SK-N-SH treated with all-trans-retinoic acid at 6 μM for 48 hours (cell line): ENCODE measurements around the gene CLEC5A.

Source experiments
- ATAC-seq: fragments of 200-7000 bp; cut with Tn5 transposase; 3 replicates; pipeline ENCODE4 v1.9.1; 2020; ENCODE audit warnings: mild to moderate bottlenecking, moderate library complexity
- ARNTL ChIP-seq: fragments of 450-650 bp; formaldehyde crosslinking; IDR thresholded peaks from 2 replicates; pipeline ENCODE4 v1.5.0; 2020; ENCODE audit warnings: low read depth, mild to moderate bottlenecking, moderate library complexity, borderline replicate concordance
- BACH2 ChIP-seq: fragments of 250-450 bp; sonication (Bioruptor Pico); IDR thresholded peaks from 2 replicates; pipeline ENCODE4 v1.9.0; 2021; ENCODE audit warnings: mild to moderate bottlenecking, borderline replicate concordance
- CSDC2 ChIP-seq: fragments of 250-450 bp; sonication (Bioruptor Pico); IDR thresholded peaks from 2 replicates; pipeline ENCODE4 v1.5.0; 2020; ENCODE audit warnings: mild to moderate bottlenecking, moderate library complexity
- ESRRG ChIP-seq: fragments of 250-450 bp; sonication (Bioruptor Pico); IDR thresholded peaks from 2 replicates; pipeline ENCODE4 v1.6.1; 2021; ENCODE audit warnings: mild to moderate bottlenecking
- GLIS3 ChIP-seq: fragments of 250-450 bp; sonication (Bioruptor Pico); IDR thresholded peaks from 2 replicates; pipeline ENCODE4 v1.5.0; 2020; ENCODE audit warnings: mild to moderate bottlenecking, moderate library complexity
- ISL1 ChIP-seq: fragments of 250-450 bp; sonication (Bioruptor Pico); IDR thresholded peaks from 2 replicates; pipeline ENCODE4 v2.1.2; 2022; ENCODE audit warnings: mild to moderate bottlenecking, moderate library complexity
- OSR1 ChIP-seq: fragments of 250-450 bp; sonication (Bioruptor Pico); IDR thresholded peaks from 2 replicates; pipeline ENCODE4 v1.8.0; 2022; ENCODE audit warnings: moderate library complexity, mild to moderate bottlenecking, inconsistent platforms
- PATZ1 ChIP-seq: fragments of 250-450 bp; sonication (Bioruptor Pico); IDR thresholded peaks from 2 replicates; pipeline ENCODE4 v1.8.0; 2020; ENCODE audit warnings: mild to moderate bottlenecking, moderate library complexity, borderline replicate concordance
- POU6F1 ChIP-seq: fragments of 250-450 bp; sonication (Bioruptor Pico); IDR thresholded peaks from 2 replicates; pipeline ENCODE4 v1.8.0; 2021; ENCODE audit warnings: low read depth, mild to moderate bottlenecking, moderate library complexity, borderline replicate concordance
- RARB ChIP-seq: fragments of 250-450 bp; sonication (Bioruptor Pico); IDR thresholded peaks from 2 replicates; pipeline ENCODE4 v1.8.0; 2021; ENCODE audit warnings: mild to moderate bottlenecking, moderate library complexity
- SNAI2 ChIP-seq: fragments of 250-450 bp; sonication (Bioruptor Pico); IDR thresholded peaks from 2 replicates; pipeline ENCODE4 v1.5.0; 2020; ENCODE audit warnings: mild to moderate bottlenecking, moderate library complexity
- TCF4 ChIP-seq: fragments of 250-450 bp; sonication (Bioruptor Pico); IDR thresholded peaks from 2 replicates; pipeline ENCODE4 v1.8.0; 2021; ENCODE audit warnings: mild to moderate bottlenecking, moderate library complexity, borderline replicate concordance
- TOX ChIP-seq: fragments of 250-450 bp; sonication (Bioruptor Pico); IDR thresholded peaks from 2 replicates; pipeline ENCODE4 v1.8.0; 2021; ENCODE audit warnings: mild to moderate bottlenecking, moderate library complexity, borderline replicate concordance
- ZC3H10 ChIP-seq: fragments of 250-450 bp; sonication (Bioruptor Pico); IDR thresholded peaks from 2 replicates; pipeline ENCODE4 v1.5.1; 2021; ENCODE audit warnings: mild to moderate bottlenecking, moderate library complexity
- ZFP3 ChIP-seq: fragments of 250-450 bp; sonication (Bioruptor Pico); IDR thresholded peaks from 2 replicates; pipeline ENCODE4 v1.5.0; 2020; ENCODE audit warnings: mild to moderate bottlenecking, moderate library complexity
- ZFP30 ChIP-seq: fragments of 450-650 bp; formaldehyde crosslinking; IDR thresholded peaks from 2 replicates; pipeline ENCODE4 v1.5.0; 2022; ENCODE audit warnings: mild to moderate bottlenecking, moderate library complexity
- ZNF565 ChIP-seq: fragments of 450-650 bp; formaldehyde crosslinking; conservative IDR thresholded peaks from 2 replicates; pipeline ENCODE4 v1.5.0; 2020; ENCODE audit warnings: low read depth, mild to moderate bottlenecking, moderate library complexity
- ZNF70 ChIP-seq: fragments of 450-650 bp; formaldehyde crosslinking; IDR thresholded peaks from 2 replicates; pipeline ENCODE4 v1.5.0; 2020; ENCODE audit warnings: mild to moderate bottlenecking, moderate library complexity
- ZNF8 ChIP-seq: fragments of 450-650 bp; formaldehyde crosslinking; IDR thresholded peaks from 2 replicates; pipeline ENCODE4 v1.5.0; 2020; ENCODE audit warnings: mild to moderate bottlenecking, moderate library complexity
- TF ChIP-seq, protein P1 (sequence below): fragments of 250-450 bp; sonication (Bioruptor Pico); IDR thresholded peaks from 2 replicates; pipeline ENCODE4 v1.5.0; 2020; ENCODE audit warnings: mild to moderate bottlenecking, moderate library complexity
- TF ChIP-seq, protein P2 (sequence below): fragments of 250-450 bp; sonication (Bioruptor Pico); IDR thresholded peaks from 2 replicates; pipeline ENCODE4 v1.5.1; 2021; ENCODE audit warnings: mild to moderate bottlenecking, moderate library complexity
- TF ChIP-seq, protein P3 (sequence below): fragments of 250-450 bp; sonication (Bioruptor Pico); IDR thresholded peaks from 2 replicates; pipeline ENCODE4 v1.5.1; 2020; ENCODE audit warnings: low read depth, mild to moderate bottlenecking, moderate library complexity

CLEC5A gene

DNA sequence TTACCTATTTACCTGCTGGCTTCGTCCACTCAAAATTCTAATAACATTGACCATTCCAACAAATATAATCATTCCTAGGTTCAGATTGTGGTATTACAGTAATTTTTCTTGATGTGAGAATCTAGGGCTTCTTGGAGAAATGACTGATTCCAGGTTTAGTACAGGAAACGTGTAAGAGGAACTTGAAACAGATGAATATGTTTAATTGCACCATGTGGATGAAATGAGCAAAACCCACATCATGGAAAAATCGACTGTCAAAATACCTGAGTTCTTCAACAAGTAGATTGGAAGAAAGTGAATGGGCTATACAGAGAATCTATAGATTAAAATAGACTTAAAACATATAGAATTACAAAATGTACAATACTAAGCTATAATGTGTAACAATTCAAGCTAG, 55.4 kb downstream of the CLEC5A start:
- no peak for ATAC-seq
- no peak for TF ChIP-seq POU6F1 (CRISPR knock-in tag)
- no peak for TF ChIP-seq ARNTL
- TF ChIP-seq PATZ1 (CRISPR knock-in tag): no peak
- TF ChIP-seq ZNF565: no peak
- TF ChIP-seq, protein P1, sequence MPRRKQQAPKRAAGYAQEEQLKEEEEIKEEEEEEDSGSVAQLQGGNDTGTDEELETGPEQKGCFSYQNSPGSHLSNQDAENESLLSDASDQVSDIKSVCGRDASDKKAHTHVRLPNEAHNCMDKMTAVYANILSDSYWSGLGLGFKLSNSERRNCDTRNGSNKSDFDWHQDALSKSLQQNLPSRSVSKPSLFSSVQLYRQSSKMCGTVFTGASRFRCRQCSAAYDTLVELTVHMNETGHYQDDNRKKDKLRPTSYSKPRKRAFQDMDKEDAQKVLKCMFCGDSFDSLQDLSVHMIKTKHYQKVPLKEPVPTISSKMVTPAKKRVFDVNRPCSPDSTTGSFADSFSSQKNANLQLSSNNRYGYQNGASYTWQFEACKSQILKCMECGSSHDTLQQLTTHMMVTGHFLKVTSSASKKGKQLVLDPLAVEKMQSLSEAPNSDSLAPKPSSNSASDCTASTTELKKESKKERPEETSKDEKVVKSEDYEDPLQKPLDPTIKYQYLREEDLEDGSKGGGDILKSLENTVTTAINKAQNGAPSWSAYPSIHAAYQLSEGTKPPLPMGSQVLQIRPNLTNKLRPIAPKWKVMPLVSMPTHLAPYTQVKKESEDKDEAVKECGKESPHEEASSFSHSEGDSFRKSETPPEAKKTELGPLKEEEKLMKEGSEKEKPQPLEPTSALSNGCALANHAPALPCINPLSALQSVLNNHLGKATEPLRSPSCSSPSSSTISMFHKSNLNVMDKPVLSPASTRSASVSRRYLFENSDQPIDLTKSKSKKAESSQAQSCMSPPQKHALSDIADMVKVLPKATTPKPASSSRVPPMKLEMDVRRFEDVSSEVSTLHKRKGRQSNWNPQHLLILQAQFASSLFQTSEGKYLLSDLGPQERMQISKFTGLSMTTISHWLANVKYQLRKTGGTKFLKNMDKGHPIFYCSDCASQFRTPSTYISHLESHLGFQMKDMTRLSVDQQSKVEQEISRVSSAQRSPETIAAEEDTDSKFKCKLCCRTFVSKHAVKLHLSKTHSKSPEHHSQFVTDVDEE (CRISPR knock-in tag): no peak
- TF ChIP-seq OSR1 (CRISPR knock-in tag): no peak
- no peak for TF ChIP-seq ZFP3 (CRISPR knock-in tag)
- TF ChIP-seq, protein P2, sequence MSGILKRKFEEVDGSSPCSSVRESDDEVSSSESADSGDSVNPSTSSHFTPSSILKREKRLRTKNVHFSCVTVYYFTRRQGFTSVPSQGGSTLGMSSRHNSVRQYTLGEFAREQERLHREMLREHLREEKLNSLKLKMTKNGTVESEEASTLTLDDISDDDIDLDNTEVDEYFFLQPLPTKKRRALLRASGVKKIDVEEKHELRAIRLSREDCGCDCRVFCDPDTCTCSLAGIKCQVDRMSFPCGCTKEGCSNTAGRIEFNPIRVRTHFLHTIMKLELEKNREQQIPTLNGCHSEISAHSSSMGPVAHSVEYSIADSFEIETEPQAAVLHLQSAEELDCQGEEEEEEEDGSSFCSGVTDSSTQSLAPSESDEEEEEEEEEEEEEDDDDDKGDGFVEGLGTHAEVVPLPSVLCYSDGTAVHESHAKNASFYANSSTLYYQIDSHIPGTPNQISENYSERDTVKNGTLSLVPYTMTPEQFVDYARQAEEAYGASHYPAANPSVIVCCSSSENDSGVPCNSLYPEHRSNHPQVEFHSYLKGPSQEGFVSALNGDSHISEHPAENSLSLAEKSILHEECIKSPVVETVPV: no peak
- TF ChIP-seq CSDC2: no peak
- no peak for TF ChIP-seq TOX
- no peak for TF ChIP-seq BACH2
- TF ChIP-seq, all 23 proteins: peak for 0

GRCh38 chr7:141889321-141889720, 57.5 kb downstream of the CLEC5A start:
- ATAC-seq: no peak

GRCh38 chr7:141884539-141885225, 62.1 kb downstream of the CLEC5A start:
- TF ChIP-seq GLIS3 (CRISPR knock-in tag) (no peak), BACH2 (no peak), RARB (CRISPR knock-in tag) (no peak), TCF4 (CRISPR knock-in tag) (no peak), ISL1 (CRISPR knock-in tag) (no peak), ARNTL (no peak), OSR1 (CRISPR knock-in tag) (no peak), PATZ1 (CRISPR knock-in tag) (no peak), TOX (no peak), ZNF8 (CRISPR knock-in tag) (no peak), ZFP30 (CRISPR knock-in tag) (no peak), ZNF70 (CRISPR knock-in tag) (no peak), ESRRG (no peak), ZNF565 (no peak), ZFP3 (CRISPR knock-in tag) (no peak), SNAI2 (CRISPR knock-in tag) (no peak)
- TF ChIP-seq, protein P3, sequence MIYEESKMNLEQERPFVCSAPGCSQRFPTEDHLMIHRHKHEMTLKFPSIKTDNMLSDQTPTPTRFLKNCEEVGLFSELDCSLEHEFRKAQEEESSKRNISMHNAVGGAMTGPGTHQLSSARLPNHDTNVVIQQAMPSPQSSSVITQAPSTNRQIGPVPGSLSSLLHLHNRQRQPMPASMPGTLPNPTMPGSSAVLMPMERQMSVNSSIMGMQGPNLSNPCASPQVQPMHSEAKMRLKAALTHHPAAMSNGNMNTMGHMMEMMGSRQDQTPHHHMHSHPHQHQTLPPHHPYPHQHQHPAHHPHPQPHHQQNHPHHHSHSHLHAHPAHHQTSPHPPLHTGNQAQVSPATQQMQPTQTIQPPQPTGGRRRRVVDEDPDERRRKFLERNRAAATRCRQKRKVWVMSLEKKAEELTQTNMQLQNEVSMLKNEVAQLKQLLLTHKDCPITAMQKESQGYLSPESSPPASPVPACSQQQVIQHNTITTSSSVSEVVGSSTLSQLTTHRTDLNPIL: no peak
- TF ChIP-seq, protein P1 (CRISPR knock-in tag): no peak
- TF ChIP-seq, all 23 proteins: peak for 0
- ATAC-seq: no peak

More at GRCh38 chr7:141889321-141889720, 57.5 kb downstream of the CLEC5A start:
- TF ChIP-seq ZC3H10 (CRISPR knock-in tag) (no peak), BACH2 (no peak)
